ENCODE measurements around the gene YOD1. TPM values are rescaled to one million over a fixed set of nuclear protein-coding genes. Genes with fewer than 3 reads are reported as not detected.

Gene YOD1
- total and polyA plus RNA-seq, 2 donors (not counting 1 experiment from before 2014, with no cell fraction given) = 3.0 to 5.6 TPM

GRCh38 chr1:207070811-207071210 is 19.8 kb upstream of the YOD1 start:
- no peak for DNase-seq (ENCODE audit: low read depth in 2 of 2)
- Histone ChIP-seq H3K9ac (ENCODE audit: insufficient read depth, low read length) (no peak overlapping the region), H4K20me1 (ENCODE audit: control insufficient read depth, extremely low read depth, insufficient read depth, low read length) (no peaks in the 10 kb centered on the region), H3K36me3 (ENCODE audit: control insufficient read depth, insufficient read depth, low read length) (no peaks in the 10 kb centered on the region), H2AFZ (ENCODE audit: low read length) (no peak overlapping the region), H3K27ac (ENCODE audit: insufficient read depth, low read length) (no peak overlapping the region), H3K4me3 (replicated peaks in 1 of 4; ENCODE audit: control extremely low read depth in 1 of 4, insufficient read depth in 1 of 4, low read depth in 3 of 4, low read length in 4 of 4) (no peak overlapping the region), H3K79me2 (ENCODE audit: control insufficient read depth, insufficient read depth, low read length) (no peaks in the 10 kb centered on the region), H3K9me3 (ENCODE audit: control insufficient read depth, insufficient read depth, low read depth, low read length) (no peaks in the 10 kb centered on the region), H3K4me2 (ENCODE audit: extremely low read depth, insufficient read depth, low read length) (no peak overlapping the region), H3K4me1 (ENCODE audit: control insufficient read depth, extremely low read depth, insufficient read depth, low read length) (no peaks in the 10 kb centered on the region), H3K27me3 (ENCODE audit: control insufficient read depth, insufficient read depth, low read length) (no peaks in the 10 kb centered on the region)
- TF ChIP-seq EZH2 (IDR thresholded peaks at IDR 0.05; ENCODE audit: low read length, missing control alignments) = no peak
- no peak for TF ChIP-seq CTCF (conservative IDR thresholded peaks at IDR 0.05 in 1 of 2, IDR thresholded peaks at IDR 0.05 in 1 of 2; ENCODE audit: low read depth in 1 of 2, low read length in 2 of 2)

GRCh38 chr1:207069858-207070506 is 19.0 kb upstream of the YOD1 start:
- H3K9ac ChIP-seq (ENCODE audit: insufficient read depth, low read length) = no peak overlapping the region
- H3K27ac ChIP-seq (ENCODE audit: insufficient read depth, low read length) = no peak overlapping the region
- no peaks in the 10 kb centered on the region for H3K36me3 ChIP-seq (ENCODE audit: control insufficient read depth, insufficient read depth, low read length)
- no peaks in the 10 kb centered on the region for H3K79me2 ChIP-seq (ENCODE audit: control insufficient read depth, insufficient read depth, low read length)
- no peak overlapping the region for H2AFZ ChIP-seq (ENCODE audit: low read length)
- H3K9me3 ChIP-seq (ENCODE audit: control insufficient read depth, insufficient read depth, low read depth, low read length) = no peaks in the 10 kb centered on the region
- H3K4me2 ChIP-seq (ENCODE audit: extremely low read depth, insufficient read depth, low read length) = no peak overlapping the region
- no peak for DNase-seq (ENCODE audit: low read depth in 2 of 2)
- no peaks in the 10 kb centered on the region for H3K27me3 ChIP-seq (ENCODE audit: control insufficient read depth, insufficient read depth, low read length)
- no peaks in the 10 kb centered on the region for H4K20me1 ChIP-seq (ENCODE audit: control insufficient read depth, extremely low read depth, insufficient read depth, low read length)
- no peak overlapping the region for H3K4me3 ChIP-seq (replicated peaks in 1 of 4; ENCODE audit: control extremely low read depth in 1 of 4, insufficient read depth in 1 of 4, low read depth in 3 of 4, low read length in 4 of 4)
- no peak for TF ChIP-seq EZH2 (IDR thresholded peaks at IDR 0.05; ENCODE audit: low read length, missing control alignments)
- TF ChIP-seq CTCF (conservative IDR thresholded peaks at IDR 0.05 in 1 of 2, IDR thresholded peaks at IDR 0.05 in 1 of 2; ENCODE audit: low read depth in 1 of 2, low read length in 2 of 2) = no peak
- H3K4me1 ChIP-seq (ENCODE audit: control insufficient read depth, extremely low read depth, insufficient read depth, low read length) = no peaks in the 10 kb centered on the region

- H3K36me3 ChIP-seq (ENCODE audit: control insufficient read depth, insufficient read depth, low read length) = no peaks in the 10 kb centered on the region
- TF ChIP-seq EZH2 (IDR thresholded peaks at IDR 0.05; ENCODE audit: low read length, missing control alignments) = no peak
- TF ChIP-seq CTCF (conservative IDR thresholded peaks at IDR 0.05 in 1 of 2, IDR thresholded peaks at IDR 0.05 in 1 of 2; ENCODE audit: low read depth in 1 of 2, low read length in 2 of 2) = no peak
- no peak overlapping the region for H3K4me2 ChIP-seq (ENCODE audit: extremely low read depth, insufficient read depth, low read length)
These were observed 18.1 kb upstream of the YOD1 start for GRCh38 chr1:207069061-207069460.

More at GRCh38 chr1:207069061-207069460, 18.1 kb upstream of the YOD1 start:
- DNase-seq (ENCODE audit: low read depth in 2 of 2) = no peak
- H4K20me1 ChIP-seq (ENCODE audit: control insufficient read depth, extremely low read depth, insufficient read depth, low read length) = no peaks in the 10 kb centered on the region
- no peaks in the 10 kb centered on the region for H3K4me1 ChIP-seq (ENCODE audit: control insufficient read depth, extremely low read depth, insufficient read depth, low read length)
- H3K27me3 ChIP-seq (ENCODE audit: control insufficient read depth, insufficient read depth, low read length) = no peaks in the 10 kb centered on the region
- no peak overlapping the region for H3K27ac ChIP-seq (ENCODE audit: insufficient read depth, low read length)
- H3K4me3 ChIP-seq (replicated peaks in 1 of 4; ENCODE audit: control extremely low read depth in 1 of 4, insufficient read depth in 1 of 4, low read depth in 3 of 4, low read length in 4 of 4) = no peak overlapping the region
- no peaks in the 10 kb centered on the region for H3K79me2 ChIP-seq (ENCODE audit: control insufficient read depth, insufficient read depth, low read length)
- H3K9me3 ChIP-seq (ENCODE audit: control insufficient read depth, insufficient read depth, low read depth, low read length) = no peaks in the 10 kb centered on the region
- no peak overlapping the region for H3K9ac ChIP-seq (ENCODE audit: insufficient read depth, low read length)
- H2AFZ ChIP-seq (ENCODE audit: low read length) = no peak overlapping the region

All from fibroblast of lung (primary cell).